HEK293 (cell line): ENCODE results near the gene SPIRE1.

Experiments used
- BCL6B ChIP-seq: fragments of 450-650 bp; formaldehyde crosslinking; IDR thresholded peaks from 2 replicates; pipeline ENCODE4 v1.5.1; 2017; ENCODE audit warnings: missing biosample characterization, missing genetic modification characterization
- CTCF ChIP-seq: fragments of 450-650 bp; formaldehyde crosslinking; IDR thresholded peaks from 2 replicates; pipeline ENCODE4 v1.5.1; 2016; ENCODE audit warnings: missing biosample characterization, missing genetic modification characterization
- HOXA7 ChIP-seq: sonication (generic); formaldehyde crosslinking; IDR thresholded peaks from 2 replicates; pipeline ENCODE4 v1.8.1; 2022; ENCODE audit warnings: missing genetic modification reagents, borderline replicate concordance
- INSM2 ChIP-seq: fragments of 450-650 bp; formaldehyde crosslinking; IDR thresholded peaks from 2 replicates; pipeline ENCODE4 v1.5.1; 2016; ENCODE audit warnings: missing biosample characterization, missing genetic modification characterization
- KLF16 ChIP-seq: fragments of 450-650 bp; formaldehyde crosslinking; IDR thresholded peaks from 2 replicates; pipeline ENCODE4 v1.5.1; 2017; ENCODE audit warnings: missing biosample characterization, missing genetic modification characterization
- OVOL3 ChIP-seq: fragments of 450-650 bp; formaldehyde crosslinking; IDR thresholded peaks from 2 replicates; pipeline ENCODE4 v1.5.1; 2016; ENCODE audit warnings: missing biosample characterization, missing genetic modification characterization
- PRDM1 ChIP-seq: fragments of 450-650 bp; formaldehyde crosslinking; IDR thresholded peaks from 2 replicates; pipeline ENCODE4; 2016; ENCODE audit warnings: missing biosample characterization, missing genetic modification characterization
- SETDB1 ChIP-seq: IDR thresholded peaks from one replicate; pipeline ENCODE4 v1.6.1; 2017; ENCODE audit warnings: mild to moderate bottlenecking, low read length, moderate library complexity, mixed read lengths; ENCODE audit not compliant: insufficient read length
- TRIM28 ChIP-seq: IDR thresholded peaks from 2 replicates; pipeline ENCODE4 v1.6.1; 2011; ENCODE audit warnings: low read length, control low read depth, borderline replicate concordance
- ZBTB11 ChIP-seq: fragments of 450-650 bp; formaldehyde crosslinking; conservative IDR thresholded peaks from 2 replicates; pipeline ENCODE4 v1.5.1; 2016; ENCODE audit warnings: low read depth, missing biosample characterization, missing genetic modification characterization
- ZBTB17 ChIP-seq: fragments of 450-650 bp; formaldehyde crosslinking; IDR thresholded peaks from 2 replicates; pipeline ENCODE4 v1.5.1; 2016; ENCODE audit warnings: missing biosample characterization, missing genetic modification characterization
- ZEB2 ChIP-seq: fragments of 450-650 bp; formaldehyde crosslinking; IDR thresholded peaks from 2 replicates; pipeline ENCODE4 v1.5.1; 2016; ENCODE audit warnings: missing biosample characterization, missing genetic modification characterization
- ZNF157 ChIP-seq: fragments of 450-650 bp; formaldehyde crosslinking; IDR thresholded peaks from 2 replicates; pipeline ENCODE4 v1.5.1; 2016; ENCODE audit warnings: missing biosample characterization, missing genetic modification characterization
- ZNF214 ChIP-seq: fragments of 450-650 bp; formaldehyde crosslinking; IDR thresholded peaks from 2 replicates; pipeline ENCODE4 v1.5.1; 2017; ENCODE audit warnings: missing biosample characterization, mild to moderate bottlenecking, missing genetic modification characterization, borderline replicate concordance
- ZNF26 ChIP-seq: fragments of 450-650 bp; formaldehyde crosslinking; IDR thresholded peaks from 2 replicates; pipeline ENCODE4 v1.5.1; 2016; ENCODE audit warnings: missing biosample characterization, missing genetic modification characterization
- ZNF350 ChIP-seq: fragments of 450-650 bp; formaldehyde crosslinking; IDR thresholded peaks from 2 replicates; pipeline ENCODE4 v1.5.0; 2017; ENCODE audit warnings: missing biosample characterization, mild to moderate bottlenecking, missing genetic modification characterization
- ZNF354C ChIP-seq: fragments of 450-650 bp; formaldehyde crosslinking; IDR thresholded peaks from 2 replicates; pipeline ENCODE4 v1.5.1; 2016; ENCODE audit warnings: missing biosample characterization, missing genetic modification characterization, low read depth, borderline replicate concordance
- ZNF362 ChIP-seq: fragments of 450-650 bp; formaldehyde crosslinking; IDR thresholded peaks from 2 replicates; pipeline ENCODE4 v1.5.1; 2016; ENCODE audit warnings: missing biosample characterization, missing genetic modification characterization
- ZNF433 ChIP-seq: fragments of 450-650 bp; formaldehyde crosslinking; IDR thresholded peaks from 2 replicates; pipeline ENCODE4 v1.5.1; 2016; ENCODE audit warnings: missing biosample characterization, missing genetic modification characterization, low read depth
- ZNF510 ChIP-seq: fragments of 450-650 bp; formaldehyde crosslinking; IDR thresholded peaks from 2 replicates; pipeline ENCODE4 v1.5.1; 2018; ENCODE audit warnings: mild to moderate bottlenecking, missing genetic modification characterization, missing biosample characterization; ENCODE audit not compliant: insufficient replicate concordance
- ZNF514 ChIP-seq: fragments of 450-650 bp; formaldehyde crosslinking; IDR thresholded peaks from 2 replicates; pipeline ENCODE4 v1.5.1; 2016; ENCODE audit warnings: missing biosample characterization, missing genetic modification characterization
- ZNF558 ChIP-seq: fragments of 450-650 bp; formaldehyde crosslinking; IDR thresholded peaks from 2 replicates; pipeline ENCODE4 v1.5.1; 2016; ENCODE audit warnings: missing biosample characterization, missing genetic modification characterization
- ZNF560 ChIP-seq: fragments of 450-650 bp; formaldehyde crosslinking; IDR thresholded peaks from 2 replicates; pipeline ENCODE4 v1.5.1; 2017; ENCODE audit warnings: missing biosample characterization, missing genetic modification characterization, borderline replicate concordance
- ZNF571 ChIP-seq: fragments of 450-650 bp; formaldehyde crosslinking; IDR thresholded peaks from 2 replicates; pipeline ENCODE4 v1.5.0; 2017; ENCODE audit warnings: missing biosample characterization, missing genetic modification characterization
- ZNF639 ChIP-seq: fragments of 450-650 bp; formaldehyde crosslinking; IDR thresholded peaks from 2 replicates; pipeline ENCODE4 v1.5.1; 2016; ENCODE audit warnings: missing biosample characterization, missing genetic modification characterization
- ZNF660 ChIP-seq: fragments of 450-650 bp; IDR thresholded peaks from 2 replicates; pipeline ENCODE4 v1.5.1; 2018; ENCODE audit warnings: missing biosample characterization, mild to moderate bottlenecking, missing genetic modification characterization
- ZNF747 ChIP-seq: fragments of 450-650 bp; formaldehyde crosslinking; IDR thresholded peaks from 2 replicates; pipeline ENCODE4 v1.5.1; 2016; ENCODE audit warnings: missing biosample characterization, missing genetic modification characterization
- ZNF837 ChIP-seq: fragments of 450-650 bp; formaldehyde crosslinking; IDR thresholded peaks from 2 replicates; pipeline ENCODE4 v1.5.1; 2016; ENCODE audit warnings: missing biosample characterization, missing genetic modification characterization

The SPIRE1 gene

GRCh38 chr18:12520442-12520992 is 137.4 kb downstream of the SPIRE1 start (continued):
- TF ChIP-seq ZNF514 (tag by site-specific recombination) = no peak
- no peak for TF ChIP-seq ZBTB11 (tag by site-specific recombination)
- 0 out of 2 replicates have a peak, but pooled peaks have one; percentile 54 for TF ChIP-seq OVOL3 (tag by site-specific recombination)
- no peak for TF ChIP-seq ZNF558
- peak; percentile 56; the same call in 1 of the 2 replicates for TF ChIP-seq ZNF362 (tag by site-specific recombination)
- no peak for TF ChIP-seq ZNF571 (tag by site-specific recombination)
- TF ChIP-seq ZNF214 (tag by site-specific recombination) = no peak
- no peak for TF ChIP-seq ZNF747 (tag by site-specific recombination)
- TF ChIP-seq HOXA7 (CRISPR knock-in tag) = no peak
- TF ChIP-seq CTCF (tag by site-specific recombination) = no peak; the same call in 1 of the 2 replicates
- no peak for TF ChIP-seq ZNF26
- TF ChIP-seq TRIM28 = no peak
- no peak for TF ChIP-seq PRDM1
- TF ChIP-seq ZNF354C (tag by site-specific recombination) = no peak
- peak; percentile 62 for TF ChIP-seq ZBTB17 (tag by site-specific recombination)
- TF ChIP-seq INSM2 (tag by site-specific recombination) = peak; percentile 66; the same call in 1 of the 2 replicates
- no peak for TF ChIP-seq ZNF660 (tag by site-specific recombination)
- peak; percentile 74; the same call in 1 of the 2 replicates for TF ChIP-seq ZNF639 (tag by site-specific recombination)
- TF ChIP-seq ZNF157 (tag by site-specific recombination) = no peak
- TF ChIP-seq BCL6B = peak; percentile 74; the same call in 1 of the 2 replicates
- peak; percentile 47; the same call in 1 of the 2 replicates for TF ChIP-seq KLF16 (tag by site-specific recombination)
- TF ChIP-seq ZNF560 (tag by site-specific recombination) = no peak
- peak; percentile 63 for TF ChIP-seq ZEB2 (tag by site-specific recombination)
- TF ChIP-seq SETDB1 = no peak
- no peak for TF ChIP-seq ZNF510
- TF ChIP-seq ZNF433 (tag by site-specific recombination) = no peak
- no peak for TF ChIP-seq ZNF837
- TF ChIP-seq ZNF350 (tag by site-specific recombination) = no peak
